HepG2 (cell line): ENCODE data around the gene G6PD. TPM values are rescaled to one million over a fixed set of nuclear protein-coding genes. Genes with fewer than 3 reads are reported as not detected.

Source experiments
- ARNTL ChIP-seq: sonication (generic); formaldehyde crosslinking; IDR thresholded peaks from 2 replicates; pipeline ENCODE4 v1.4.0; 2020; ENCODE audit warnings: mild to moderate bottlenecking, missing genetic modification reagents
- CEBPB ChIP-seq: IDR thresholded peaks from 2 replicates; pipeline ENCODE4 v1.6.1; 2011; ENCODE audit warnings: low read depth, low read length, improper control_type of control experiment, borderline replicate concordance
- HES4 ChIP-seq: sonication (generic); formaldehyde crosslinking; IDR thresholded peaks from 2 replicates; pipeline ENCODE4 v1.9.0; 2021; ENCODE audit warnings: mild to moderate bottlenecking, missing genetic modification reagents, borderline replicate concordance
- KAT8 ChIP-seq: IDR thresholded peaks from 2 replicates; pipeline ENCODE4 v1.6.1; 2016; ENCODE audit warnings: missing genetic modification reagents, missing compliant biosample characterization
- KDM2A ChIP-seq: sonication (generic); formaldehyde crosslinking; IDR thresholded peaks from 2 replicates; pipeline ENCODE4 v1.4.0; 2020; ENCODE audit warnings: low read depth, missing genetic modification reagents, borderline replicate concordance
- KLF16 ChIP-seq, 2 experiments: sonication (generic) in 1 of 2; formaldehyde crosslinking in 1 of 2; IDR thresholded peaks; 2 replicates each; pipeline versions ENCODE4 v1.6.1 to v1.8.0; 2016 to 2023; ENCODE audit warnings: missing genetic modification reagents in 2 of 2, missing compliant biosample characterization in 1 of 2
- LCORL ChIP-seq, 2 experiments: fragments of 450-650 bp in 1 of 2; sonication (generic) in 1 of 2; formaldehyde crosslinking in 1 of 2; IDR thresholded peaks; 2 replicates each; pipeline versions ENCODE4 v1.5.0 to v1.6.1; 2017 to 2020; ENCODE audit warnings: antibody characterized with exemption in 1 of 2, missing genetic modification reagents in 1 of 2
- MAFK ChIP-seq, 2 experiments: IDR thresholded peaks in 1 of 2; conservative IDR thresholded peaks in 1 of 2; 2 replicates each; pipeline ENCODE4 v1.6.1; 2011; ENCODE audit warnings: improper control_type of control experiment in 2 of 2, low read length in 2 of 2
- MXD4 ChIP-seq: IDR thresholded peaks from 2 replicates; pipeline ENCODE4 v1.6.1; 2016; ENCODE audit warnings: mild to moderate bottlenecking, missing biosample characterization, missing genetic modification reagents
- NR2F2 ChIP-seq: IDR thresholded peaks from 2 replicates; pipeline ENCODE4 v1.6.1; 2012; ENCODE audit warnings: low read depth, inconsistent platforms, borderline replicate concordance
- NRL ChIP-seq: sonication (generic); formaldehyde crosslinking; IDR thresholded peaks from 2 replicates; pipeline ENCODE4 v1.5.0; 2020; ENCODE audit warnings: missing genetic modification reagents, mild to moderate bottlenecking, moderate library complexity, borderline replicate concordance
- RBFOX2 ChIP-seq: fragments of 200-400 bp; formaldehyde crosslinking; IDR thresholded peaks from 2 replicates; pipeline ENCODE4 v1.6.1; 2017; ENCODE audit warnings: low read depth, mild to moderate bottlenecking, low read length
- REPIN1 ChIP-seq: sonication (generic); formaldehyde crosslinking; IDR thresholded peaks from 2 replicates; pipeline ENCODE4 v1.8.0; 2022; ENCODE audit warnings: missing genetic modification reagents, low read depth, mild to moderate bottlenecking, borderline replicate concordance
- RFXAP ChIP-seq: sonication (generic); formaldehyde crosslinking; IDR thresholded peaks from 2 replicates; pipeline ENCODE4 v1.4.0; 2020; ENCODE audit warnings: missing genetic modification reagents, borderline replicate concordance
- SUZ12 ChIP-seq: fragments of 150-350 bp; IDR thresholded peaks from 2 replicates; pipeline ENCODE4 v1.6.1; 2014; ENCODE audit warnings: low read depth, low read length
- ZBTB42 ChIP-seq: sonication (generic); formaldehyde crosslinking; IDR thresholded peaks from 2 replicates; pipeline ENCODE4 v1.5.0; 2020; ENCODE audit warnings: mild to moderate bottlenecking, missing genetic modification reagents
- ZBTB8A ChIP-seq: sonication (generic); formaldehyde crosslinking; IDR thresholded peaks from 2 replicates; pipeline ENCODE4 v1.4.0; 2020; ENCODE audit warnings: mild to moderate bottlenecking, low read depth, missing genetic modification reagents, borderline replicate concordance
- ZNF207 ChIP-seq: fragments of 450-650 bp; IDR thresholded peaks from 2 replicates; pipeline ENCODE4 v1.6.1; 2016; ENCODE audit warnings: antibody characterized with exemption, borderline replicate concordance
- ZNF235 ChIP-seq: sonication (generic); formaldehyde crosslinking; IDR thresholded peaks from 2 replicates; pipeline ENCODE4 v1.8.1; 2023; ENCODE audit warnings: mild to moderate bottlenecking, missing genetic modification reagents, borderline replicate concordance
- ZNF530 ChIP-seq: sonication (generic); formaldehyde crosslinking; IDR thresholded peaks from 2 replicates; pipeline ENCODE4 v1.5.0; 2020; ENCODE audit warnings: low read depth, mild to moderate bottlenecking, missing genetic modification reagents
- ZNF558 ChIP-seq: sonication (generic); formaldehyde crosslinking; IDR thresholded peaks from 2 replicates; pipeline ENCODE4 v1.9.0; 2022; ENCODE audit warnings: mild to moderate bottlenecking, missing genetic modification reagents, borderline replicate concordance
- ZNF777 ChIP-seq: sonication (generic); formaldehyde crosslinking; IDR thresholded peaks from 2 replicates; pipeline ENCODE4 v1.4.0; 2020; ENCODE audit warnings: missing genetic modification reagents
- polyA plus RNA-seq, 8 experiments: library from polyadenylated mRNA; depleted of rRNA in 3 of 8; stranded (reverse) in 7 of 8; unstranded in 1 of 8; fragments of >200 nt; fragmentation: Illumina TruSeq in 4 of 8; extraction: Trizol in 4 of 8; gene quantifications; 2 replicates each; pipeline versions ENCODE4 v1.2.1 to v1.2.3, GENCODE V29; 2011 to 2016; ENCODE audit warnings: low read depth in 4 of 8, missing spikeins in 1 of 8, mixed read lengths in 1 of 8; ENCODE audit not compliant: insufficient read depth in 1 of 8
- total RNA-seq, 5 experiments: library from RNA; depleted of rRNA; stranded (reverse); fragments of >200 nt; fragmentation: Illumina TruSeq; extraction: Trizol; gene quantifications; 2 replicates each; pipeline ENCODE4 v1.2.3, GENCODE V29; 2016; ENCODE audit warnings: low read depth in 1 of 5
- TF ChIP-seq, protein P1 (sequence below): sonication (generic); formaldehyde crosslinking; IDR thresholded peaks from 2 replicates; pipeline ENCODE4 v1.4.0; 2020; ENCODE audit warnings: missing genetic modification reagents
- TF ChIP-seq, protein P2 (sequence below): sonication (generic); formaldehyde crosslinking; IDR thresholded peaks from 2 replicates; pipeline ENCODE4 v1.4.0; 2020; ENCODE audit warnings: missing genetic modification reagents
- TF ChIP-seq, protein P3 (sequence below): sonication (generic); formaldehyde crosslinking; IDR thresholded peaks from 2 replicates; pipeline ENCODE4 v1.5.0; 2020; ENCODE audit warnings: mild to moderate bottlenecking, missing genetic modification reagents

The G6PD gene
- total and polyA plus RNA-seq, 2 of the 13 experiments (the other 11 are each of a cell fraction or from before 2014, with no cell fraction given): 18.8 to 28.8 TPM

DNA sequence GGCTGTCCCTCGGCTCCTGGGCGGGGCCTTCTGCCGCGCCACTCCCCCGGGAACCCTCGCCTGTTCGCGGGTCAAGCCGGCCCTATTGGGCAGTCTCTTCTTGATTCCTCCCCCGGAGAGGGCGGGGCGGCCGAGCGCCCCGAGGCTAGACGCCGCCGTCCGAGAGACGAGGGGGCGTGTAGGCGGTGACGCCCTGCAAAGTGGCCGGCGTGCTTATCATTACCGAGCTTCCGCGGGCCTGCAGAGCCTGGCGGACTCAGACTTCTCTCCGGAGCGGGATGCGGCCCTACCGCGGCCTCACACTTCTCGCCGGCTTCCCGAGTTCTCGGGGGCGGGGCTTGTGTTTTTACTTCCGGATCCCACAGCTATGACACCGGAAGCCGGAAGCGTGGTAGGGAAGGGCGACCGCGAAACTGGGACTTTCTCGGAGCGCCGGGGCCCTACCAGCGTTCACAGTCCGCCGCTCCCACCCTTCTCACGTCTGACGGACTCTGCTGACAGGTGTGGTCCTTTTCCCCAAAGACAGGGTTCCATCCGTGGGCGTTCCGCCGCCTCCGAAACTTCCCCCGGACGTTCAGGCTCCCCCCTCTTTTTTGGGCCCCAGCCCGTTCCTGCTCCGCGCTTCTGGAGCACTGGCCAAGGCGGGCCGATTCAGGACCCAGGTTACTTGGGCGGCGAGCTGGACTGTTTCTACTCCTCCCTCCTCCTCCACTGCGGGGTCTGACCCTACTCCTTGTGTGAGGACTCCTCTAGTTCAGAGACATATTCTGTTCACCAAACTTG is 790 bp upstream of the G6PD start, which contains the start of gene IKBKG (continued):
- no peak for TF ChIP-seq SUZ12
- no peak for TF ChIP-seq ZBTB42 (CRISPR knock-in tag)
- no peak for TF ChIP-seq RFXAP (CRISPR knock-in tag)
- TF ChIP-seq ZNF558: no peak
- TF ChIP-seq MXD4 (CRISPR knock-in tag): no peak
- TF ChIP-seq, protein P1, sequence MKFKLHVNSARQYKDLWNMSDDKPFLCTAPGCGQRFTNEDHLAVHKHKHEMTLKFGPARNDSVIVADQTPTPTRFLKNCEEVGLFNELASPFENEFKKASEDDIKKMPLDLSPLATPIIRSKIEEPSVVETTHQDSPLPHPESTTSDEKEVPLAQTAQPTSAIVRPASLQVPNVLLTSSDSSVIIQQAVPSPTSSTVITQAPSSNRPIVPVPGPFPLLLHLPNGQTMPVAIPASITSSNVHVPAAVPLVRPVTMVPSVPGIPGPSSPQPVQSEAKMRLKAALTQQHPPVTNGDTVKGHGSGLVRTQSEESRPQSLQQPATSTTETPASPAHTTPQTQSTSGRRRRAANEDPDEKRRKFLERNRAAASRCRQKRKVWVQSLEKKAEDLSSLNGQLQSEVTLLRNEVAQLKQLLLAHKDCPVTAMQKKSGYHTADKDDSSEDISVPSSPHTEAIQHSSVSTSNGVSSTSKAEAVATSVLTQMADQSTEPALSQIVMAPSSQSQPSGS (CRISPR knock-in tag): no peak
- TF ChIP-seq KDM2A (CRISPR knock-in tag): peak; percentile 97
- TF ChIP-seq, protein P2, sequence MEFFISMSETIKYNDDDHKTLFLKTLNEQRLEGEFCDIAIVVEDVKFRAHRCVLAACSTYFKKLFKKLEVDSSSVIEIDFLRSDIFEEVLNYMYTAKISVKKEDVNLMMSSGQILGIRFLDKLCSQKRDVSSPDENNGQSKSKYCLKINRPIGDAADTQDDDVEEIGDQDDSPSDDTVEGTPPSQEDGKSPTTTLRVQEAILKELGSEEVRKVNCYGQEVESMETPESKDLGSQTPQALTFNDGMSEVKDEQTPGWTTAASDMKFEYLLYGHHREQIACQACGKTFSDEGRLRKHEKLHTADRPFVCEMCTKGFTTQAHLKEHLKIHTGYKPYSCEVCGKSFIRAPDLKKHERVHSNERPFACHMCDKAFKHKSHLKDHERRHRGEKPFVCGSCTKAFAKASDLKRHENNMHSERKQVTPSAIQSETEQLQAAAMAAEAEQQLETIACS (CRISPR knock-in tag): no peak
- TF ChIP-seq KAT8 (CRISPR knock-in tag): peak; percentile 87
- no peak for TF ChIP-seq ARNTL
- TF ChIP-seq ZNF530 (CRISPR knock-in tag): no peak
- peak; percentile 17; the same call in 1 of the 2 replicates for TF ChIP-seq NRL (CRISPR knock-in tag)
- no peak for TF ChIP-seq ZBTB8A (CRISPR knock-in tag)
- TF ChIP-seq, protein P3, sequence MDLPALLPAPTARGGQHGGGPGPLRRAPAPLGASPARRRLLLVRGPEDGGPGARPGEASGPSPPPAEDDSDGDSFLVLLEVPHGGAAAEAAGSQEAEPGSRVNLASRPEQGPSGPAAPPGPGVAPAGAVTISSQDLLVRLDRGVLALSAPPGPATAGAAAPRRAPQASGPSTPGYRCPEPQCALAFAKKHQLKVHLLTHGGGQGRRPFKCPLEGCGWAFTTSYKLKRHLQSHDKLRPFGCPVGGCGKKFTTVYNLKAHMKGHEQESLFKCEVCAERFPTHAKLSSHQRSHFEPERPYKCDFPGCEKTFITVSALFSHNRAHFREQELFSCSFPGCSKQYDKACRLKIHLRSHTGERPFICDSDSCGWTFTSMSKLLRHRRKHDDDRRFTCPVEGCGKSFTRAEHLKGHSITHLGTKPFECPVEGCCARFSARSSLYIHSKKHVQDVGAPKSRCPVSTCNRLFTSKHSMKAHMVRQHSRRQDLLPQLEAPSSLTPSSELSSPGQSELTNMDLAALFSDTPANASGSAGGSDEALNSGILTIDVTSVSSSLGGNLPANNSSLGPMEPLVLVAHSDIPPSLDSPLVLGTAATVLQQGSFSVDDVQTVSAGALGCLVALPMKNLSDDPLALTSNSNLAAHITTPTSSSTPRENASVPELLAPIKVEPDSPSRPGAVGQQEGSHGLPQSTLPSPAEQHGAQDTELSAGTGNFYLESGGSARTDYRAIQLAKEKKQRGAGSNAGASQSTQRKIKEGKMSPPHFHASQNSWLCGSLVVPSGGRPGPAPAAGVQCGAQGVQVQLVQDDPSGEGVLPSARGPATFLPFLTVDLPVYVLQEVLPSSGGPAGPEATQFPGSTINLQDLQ (CRISPR knock-in tag): no peak
- TF ChIP-seq REPIN1 (CRISPR knock-in tag): no peak; the same call in 1 of the 2 replicates
- peak in 1 of 2 experiments; percentile 39; a peak in 1 of 4 replicates for TF ChIP-seq KLF16 (CRISPR knock-in tag; IDR thresholded peaks at IDR 0.05)
- 0 out of 2 replicates have a peak, but pooled peaks have one; percentile 36 for TF ChIP-seq ZNF777 (CRISPR knock-in tag)
- no peak for TF ChIP-seq NR2F2
- TF ChIP-seq CEBPB: no peak
- no peak for TF ChIP-seq LCORL (IDR thresholded peaks at IDR 0.05)
- TF ChIP-seq LCORL (CRISPR knock-in tag; IDR thresholded peaks at IDR 0.05): 0 out of 2 replicates have a peak, but pooled peaks have one; percentile 30
- TF ChIP-seq ZNF235 (CRISPR knock-in tag): no peak
- TF ChIP-seq RBFOX2: peak; percentile 76
- no peak for TF ChIP-seq MAFK (conservative IDR thresholded peaks at IDR 0.05 in 1 of 2, IDR thresholded peaks at IDR 0.05 in 1 of 2; ENCODE audit: low read length in 2 of 2)
- no peak; the same call in 1 of the 2 replicates for TF ChIP-seq HES4
- no peak for TF ChIP-seq ZNF207
